PFSK-1 (cell line): Measurements from ENCODE around the gene ARL3.

Experiments
- POLR2AphosphoS5 ChIP-seq: IDR thresholded peaks from 2 replicates; pipeline ENCODE4 v1.6.1; 2012; ENCODE audit warnings: low read depth, mild to moderate bottlenecking, control low read depth, low read length, moderate library complexity
- REST ChIP-seq, 2 experiments: IDR thresholded peaks; 2 replicates each; pipeline versions ENCODE4 v1.6.1 to v1.8.0; 2011 to 2012; ENCODE audit warnings: low read depth in 2 of 2, low read length in 2 of 2, control low read depth in 1 of 2, inconsistent platforms in 1 of 2, mild to moderate bottlenecking in 1 of 2, moderate library complexity in 1 of 2; ENCODE audit not compliant: insufficient read depth in 1 of 2
- SIN3A ChIP-seq: IDR thresholded peaks from 2 replicates; pipeline ENCODE4 v1.6.1; 2012; ENCODE audit warnings: mild to moderate bottlenecking, low read length, moderate library complexity, borderline replicate concordance; ENCODE audit not compliant: insufficient read depth
- TAF1 ChIP-seq: IDR thresholded peaks from 2 replicates; pipeline ENCODE4 v1.6.1; 2012; ENCODE audit warnings: low read length, control low read depth, borderline replicate concordance; ENCODE audit not compliant: insufficient read depth

GRCh38 chr10:102674566-102674965 is 39.6 kb downstream of the ARL3 start:
- TF ChIP-seq REST (IDR thresholded peaks at IDR 0.05; ENCODE audit: insufficient read depth in 1 of 2, low read depth in 2 of 2, low read length in 2 of 2) (no peak), SIN3A (no peak), POLR2AphosphoS5 (no peak), TAF1 (no peak)
